WERI-Rb-1 (cell line): ENCODE data around the gene PBX1.

Experiments used
- DNase-seq: peaks from one replicate; pipeline ENCODE4 v3.0.0-alpha.2; 2020
- H3K27ac ChIP-seq: fragments of 250-450 bp; sonication (Bioruptor Pico); 2 replicates; pipeline ENCODE4 v1.5.1; 2020; ENCODE audit warnings: mild to moderate bottlenecking, moderate library complexity
- H3K27me3 ChIP-seq: fragments of 250-450 bp; sonication (Bioruptor Pico); 2 replicates; pipeline ENCODE4 v1.5.1; 2021; ENCODE audit warnings: mild to moderate bottlenecking, low read depth, moderate library complexity; ENCODE audit not compliant: insufficient read depth, severe bottlenecking
- H3K36me3 ChIP-seq: fragments of 250-450 bp; sonication (Bioruptor Pico); 2 replicates; pipeline ENCODE4 v1.5.1; 2020; ENCODE audit warnings: mild to moderate bottlenecking, moderate library complexity
- H3K4me3 ChIP-seq: 2 replicates; pipeline ENCODE4 v1.5.1; 2011; ENCODE audit warnings: low read depth, mild to moderate bottlenecking, control low read depth, low read length
- H3K9me3 ChIP-seq: fragments of 250-450 bp; sonication (Bioruptor Pico); 2 replicates; pipeline ENCODE4 v1.5.1; 2021; ENCODE audit warnings: mild to moderate bottlenecking, moderate library complexity; ENCODE audit not compliant: severe bottlenecking
- CTCF ChIP-seq: IDR thresholded peaks from 2 replicates; pipeline ENCODE4 v1.5.1; 2011; ENCODE audit warnings: low read depth, mild to moderate bottlenecking, control low read depth, inconsistent platforms, low read length

Gene PBX1

GRCh38 chr1:164806531-164806930 is 247.5 kb downstream of the PBX1 start:
- Histone ChIP-seq H3K4me3 (no peak overlapping the region), H3K27me3 (no peaks in the 10 kb centered on the region), H3K27ac (no peak overlapping the region), H3K36me3 (peaks cover 3% of the 10 kb centered on the region; the same call in 1 of the 2 replicates), H3K9me3 (no peaks in the 10 kb centered on the region)
- TF ChIP-seq CTCF: no peak
- no peak for DNase-seq

- no peak for DNase-seq
- Histone ChIP-seq H3K27me3 (no peaks in the 10 kb centered on the region), H3K4me3 (no peak overlapping the region), H3K27ac (no peak overlapping the region), H3K9me3 (no peaks in the 10 kb centered on the region), H3K36me3 (no peaks in the 10 kb centered on the region; the same call in 1 of the 2 replicates)
- TF ChIP-seq CTCF: no peak
Observed at GRCh38 chr1:164813776-164814175, 254.8 kb downstream of the PBX1 start.

DNA sequence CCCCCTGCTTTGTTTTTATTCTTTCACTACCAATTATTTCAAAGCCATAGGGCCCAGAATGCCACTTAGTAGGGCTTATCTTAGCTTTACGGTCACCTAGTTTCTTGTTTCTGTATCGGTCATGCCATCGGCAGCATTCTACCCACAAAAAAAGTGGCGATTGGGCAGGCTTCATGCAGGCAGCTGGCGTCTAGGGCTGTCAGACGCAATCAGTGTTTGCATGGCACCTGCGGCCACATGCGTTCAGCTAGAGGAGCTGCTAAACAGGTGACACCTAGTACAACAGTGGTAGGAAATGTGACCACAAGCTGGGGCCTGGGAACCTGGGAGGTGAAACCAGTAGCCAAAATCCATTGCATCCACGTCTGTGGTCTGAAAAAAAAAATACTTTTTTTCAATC is 262.7 kb downstream of the PBX1 start:
- H3K36me3 ChIP-seq: no peaks in the 10 kb centered on the region
- no peak overlapping the region for H3K4me3 ChIP-seq
- H3K27me3 ChIP-seq: no peaks in the 10 kb centered on the region
- H3K9me3 ChIP-seq: no peaks in the 10 kb centered on the region
- no peak for DNase-seq
- H3K27ac ChIP-seq: no peak overlapping the region
- TF ChIP-seq CTCF: no peak

DNA sequence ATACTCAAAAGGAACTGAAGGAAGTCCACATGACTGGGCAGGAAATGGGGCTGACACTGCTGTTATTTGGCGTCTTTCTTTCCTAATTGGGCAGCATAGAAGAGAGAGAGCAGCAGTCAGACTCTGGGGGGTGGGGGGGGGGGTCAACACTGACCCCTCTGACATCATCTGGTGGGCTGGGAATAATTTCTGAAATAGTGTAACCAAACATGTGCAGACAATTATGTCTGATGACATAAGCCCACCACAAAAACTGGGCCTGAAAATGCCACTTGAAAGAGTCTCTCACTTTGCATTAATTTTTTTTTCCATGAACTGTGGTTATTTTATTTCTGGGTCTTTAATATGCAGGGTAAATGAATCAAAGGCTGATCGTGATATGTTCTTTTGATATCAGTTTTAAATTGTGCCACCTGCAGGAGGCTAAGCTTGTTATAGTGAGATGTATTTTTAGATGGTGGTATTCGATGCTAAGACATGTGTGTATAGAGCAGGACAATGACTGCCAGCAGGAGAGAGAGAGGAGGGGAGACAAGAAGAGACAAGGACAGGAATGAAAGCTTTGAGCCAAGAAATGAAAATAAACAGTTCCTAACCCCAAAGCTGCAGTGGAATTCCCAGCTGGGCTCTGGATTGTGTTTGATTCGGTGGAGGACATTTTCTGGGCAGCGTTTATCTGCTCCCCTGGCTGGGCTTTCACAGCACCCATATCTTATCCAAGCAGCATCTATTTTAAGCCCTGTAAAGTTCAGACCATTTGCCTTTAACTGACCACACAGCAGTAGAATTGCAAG is 264.7 kb downstream of the PBX1 start:
- Histone ChIP-seq H3K36me3 (no peaks in the 10 kb centered on the region), H3K9me3 (no peaks in the 10 kb centered on the region), H3K27ac (no peak overlapping the region), H3K27me3 (no peaks in the 10 kb centered on the region), H3K4me3 (no peak overlapping the region)
- TF ChIP-seq CTCF: no peak
- no peak for DNase-seq

- no peaks in the 10 kb centered on the region for H3K27me3 ChIP-seq
- no peak for DNase-seq
- no peaks in the 10 kb centered on the region for H3K9me3 ChIP-seq
- no peak overlapping the region for H3K27ac ChIP-seq
- H3K4me3 ChIP-seq: no peak overlapping the region
- no peak for TF ChIP-seq CTCF
- no peaks in the 10 kb centered on the region for H3K36me3 ChIP-seq
Observed at GRCh38 chr1:164824542-164824941, 265.6 kb downstream of the PBX1 start.

DNA sequence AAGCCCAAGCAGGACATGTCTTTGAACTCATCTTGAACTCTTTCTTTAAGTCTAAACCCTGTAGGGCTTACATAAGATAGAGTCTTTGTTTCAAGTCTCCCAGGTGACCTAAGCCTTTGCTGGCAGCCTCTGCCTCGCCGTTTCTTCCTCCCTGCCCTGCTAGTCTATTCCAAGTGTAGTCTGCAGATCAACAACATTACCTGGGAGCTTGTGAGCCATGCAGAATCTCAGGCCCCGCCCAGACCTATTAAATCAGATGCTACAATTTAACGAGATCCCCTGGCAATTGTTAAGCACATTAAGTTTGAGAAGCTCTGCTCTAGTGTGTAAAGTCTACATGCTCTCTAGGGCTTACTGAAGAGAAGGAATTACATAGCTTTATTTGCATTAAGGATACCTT is 271.6 kb downstream of the PBX1 start:
- no peak overlapping the region for H3K27ac ChIP-seq
- H3K9me3 ChIP-seq: no peaks in the 10 kb centered on the region
- no peaks in the 10 kb centered on the region for H3K27me3 ChIP-seq
- no peak overlapping the region for H3K4me3 ChIP-seq
- no peaks in the 10 kb centered on the region; the same call in 1 of the 2 replicates for H3K36me3 ChIP-seq
- DNase-seq: no peak
- TF ChIP-seq CTCF: no peak
